Measurements from ENCODE around the gene HERPUD1.

DNA sequence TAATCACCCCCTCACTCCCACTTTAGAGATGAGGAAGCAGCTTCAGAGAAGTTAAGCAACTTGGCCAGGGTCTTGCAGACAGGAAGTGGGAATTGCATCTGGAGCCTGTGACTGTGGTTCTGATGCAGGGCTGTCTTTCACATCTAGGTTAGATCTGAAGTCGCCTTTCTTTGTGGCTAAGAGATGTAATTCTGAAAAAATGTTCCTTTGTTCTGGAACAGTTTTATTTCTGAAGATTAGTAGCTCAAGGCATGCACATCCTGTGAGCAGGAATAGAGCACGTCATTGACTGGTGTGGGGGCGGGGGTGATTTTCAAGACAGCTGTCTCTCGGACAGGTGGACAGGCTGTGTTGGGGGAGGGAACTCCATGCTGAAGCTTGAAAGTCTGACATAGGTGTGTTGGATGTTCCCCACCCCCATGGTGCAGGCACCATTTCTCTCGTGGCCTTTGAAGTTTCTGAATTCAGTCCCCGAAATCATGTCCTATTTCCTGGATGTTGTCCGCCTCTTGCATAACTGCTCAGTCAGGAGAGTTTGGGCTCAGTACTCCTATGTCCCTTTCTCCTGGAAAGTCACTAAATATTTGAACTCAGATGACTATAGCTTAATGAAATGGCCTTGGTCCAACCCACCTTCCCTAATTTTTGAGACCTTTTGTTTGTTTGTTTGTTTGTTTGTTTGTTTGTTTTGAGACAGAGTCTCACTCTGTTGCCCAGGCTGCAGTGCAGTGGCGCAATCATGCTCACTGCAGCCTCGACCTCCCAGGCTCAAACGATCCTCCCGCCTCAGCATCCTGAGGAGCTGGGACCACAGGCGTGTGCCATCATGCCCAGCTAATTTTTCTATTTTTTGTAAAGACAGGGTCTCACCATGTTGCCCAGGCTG lies 21.0 kb upstream of the HERPUD1 start:
- TF ChIP-seq, protein P1, sequence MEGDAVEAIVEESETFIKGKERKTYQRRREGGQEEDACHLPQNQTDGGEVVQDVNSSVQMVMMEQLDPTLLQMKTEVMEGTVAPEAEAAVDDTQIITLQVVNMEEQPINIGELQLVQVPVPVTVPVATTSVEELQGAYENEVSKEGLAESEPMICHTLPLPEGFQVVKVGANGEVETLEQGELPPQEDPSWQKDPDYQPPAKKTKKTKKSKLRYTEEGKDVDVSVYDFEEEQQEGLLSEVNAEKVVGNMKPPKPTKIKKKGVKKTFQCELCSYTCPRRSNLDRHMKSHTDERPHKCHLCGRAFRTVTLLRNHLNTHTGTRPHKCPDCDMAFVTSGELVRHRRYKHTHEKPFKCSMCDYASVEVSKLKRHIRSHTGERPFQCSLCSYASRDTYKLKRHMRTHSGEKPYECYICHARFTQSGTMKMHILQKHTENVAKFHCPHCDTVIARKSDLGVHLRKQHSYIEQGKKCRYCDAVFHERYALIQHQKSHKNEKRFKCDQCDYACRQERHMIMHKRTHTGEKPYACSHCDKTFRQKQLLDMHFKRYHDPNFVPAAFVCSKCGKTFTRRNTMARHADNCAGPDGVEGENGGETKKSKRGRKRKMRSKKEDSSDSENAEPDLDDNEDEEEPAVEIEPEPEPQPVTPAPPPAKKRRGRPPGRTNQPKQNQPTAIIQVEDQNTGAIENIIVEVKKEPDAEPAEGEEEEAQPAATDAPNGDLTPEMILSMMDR (IDR thresholded peaks at IDR 0.05; ENCODE audit: borderline replicate concordance, extremely low read depth, low read length, poor library complexity, severe bottlenecking) = no peak
- TF ChIP-seq EZH2 (IDR thresholded peaks at IDR 0.05; ENCODE audit: borderline replicate concordance, low read depth, low read length, severe bottlenecking) = no peak
